DND-41 (cell line): ENCODE measurements around the gene LMX1B.
"Not testable (repeated sequence)": the region's sequence is repeated elsewhere in the genome, so short reads cannot be mapped to it uniquely, and the experiment has no call there.

Source experiments
- EZH2 ChIP-seq: IDR thresholded peaks from 3 replicates; pipeline ENCODE4 v1.6.1; 2012; ENCODE audit warnings: borderline replicate concordance, low read depth, mild to moderate bottlenecking, moderate library complexity, low read length, inconsistent platforms; ENCODE audit not compliant: severe bottlenecking
- TF ChIP-seq, protein P1 (sequence below): IDR thresholded peaks from 2 replicates; pipeline ENCODE4 v1.5.1; 2012; ENCODE audit warnings: borderline replicate concordance, low read length, moderate library complexity, mild to moderate bottlenecking; ENCODE audit not compliant: poor library complexity, severe bottlenecking; ENCODE audit errors: extremely low read depth

GRCh38 chr9:126707712-126708111 lies 94.0 kb downstream of the LMX1B start:
- TF ChIP-seq, protein P1, sequence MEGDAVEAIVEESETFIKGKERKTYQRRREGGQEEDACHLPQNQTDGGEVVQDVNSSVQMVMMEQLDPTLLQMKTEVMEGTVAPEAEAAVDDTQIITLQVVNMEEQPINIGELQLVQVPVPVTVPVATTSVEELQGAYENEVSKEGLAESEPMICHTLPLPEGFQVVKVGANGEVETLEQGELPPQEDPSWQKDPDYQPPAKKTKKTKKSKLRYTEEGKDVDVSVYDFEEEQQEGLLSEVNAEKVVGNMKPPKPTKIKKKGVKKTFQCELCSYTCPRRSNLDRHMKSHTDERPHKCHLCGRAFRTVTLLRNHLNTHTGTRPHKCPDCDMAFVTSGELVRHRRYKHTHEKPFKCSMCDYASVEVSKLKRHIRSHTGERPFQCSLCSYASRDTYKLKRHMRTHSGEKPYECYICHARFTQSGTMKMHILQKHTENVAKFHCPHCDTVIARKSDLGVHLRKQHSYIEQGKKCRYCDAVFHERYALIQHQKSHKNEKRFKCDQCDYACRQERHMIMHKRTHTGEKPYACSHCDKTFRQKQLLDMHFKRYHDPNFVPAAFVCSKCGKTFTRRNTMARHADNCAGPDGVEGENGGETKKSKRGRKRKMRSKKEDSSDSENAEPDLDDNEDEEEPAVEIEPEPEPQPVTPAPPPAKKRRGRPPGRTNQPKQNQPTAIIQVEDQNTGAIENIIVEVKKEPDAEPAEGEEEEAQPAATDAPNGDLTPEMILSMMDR = not testable (repeated sequence)
- not testable (repeated sequence) for TF ChIP-seq EZH2
